Measurements from ENCODE around the gene RIMOC1.

GRCh38 chr5:41918105-41918504 lies 14.0 kb downstream of the RIMOC1 start:
- TF ChIP-seq CTCF (IDR thresholded peaks at IDR 0.05) (no peak), POLR2A (IDR thresholded peaks at IDR 0.05) (no peak), EP300 (IDR thresholded peaks at IDR 0.05) (no peak)
